Ectodermal cell (in vitro differentiated cells): Measurements from ENCODE around the gene SH3TC1.

Experiments
- H3K27ac ChIP-seq: 2 replicates; pipeline ENCODE4 v1.7.0; 2013; ENCODE audit warnings: mild to moderate bottlenecking, low read depth, low read length; ENCODE audit not compliant: insufficient read depth, poor library complexity, severe bottlenecking
- H3K27me3 ChIP-seq: 2 replicates; pipeline ENCODE4 v1.7.0; 2013; ENCODE audit warnings: mild to moderate bottlenecking, low read length; ENCODE audit not compliant: insufficient read depth, control insufficient read depth, poor library complexity, severe bottlenecking
- H3K36me3 ChIP-seq: one replicate; pipeline ENCODE4 v1.7.0; 2013; ENCODE audit warnings: low read length; ENCODE audit not compliant: control insufficient read depth, insufficient read depth
- H3K4me1 ChIP-seq: one replicate; pipeline ENCODE4 v1.7.0; 2013; ENCODE audit warnings: low read length; ENCODE audit not compliant: control insufficient read depth, insufficient read depth
- H3K4me3 ChIP-seq: 2 replicates; pipeline ENCODE4 v1.7.0; 2013; ENCODE audit warnings: low read depth, low read length, control low read depth; ENCODE audit not compliant: insufficient read depth
- H3K9me3 ChIP-seq: 2 replicates; pipeline ENCODE4 v1.7.0; 2013; ENCODE audit warnings: mild to moderate bottlenecking, low read length, moderate library complexity; ENCODE audit not compliant: control insufficient read depth
- WGBS, 2 experiments: methylation state at CpG; one replicate each; pipeline ENCODE4 v1.1.7; 2013; ENCODE audit warnings: missing lambda C conversion rate in 2 of 2; 5-methylcytosine and 5-hydroxymethylcytosine counted together

The SH3TC1 gene

DNA sequence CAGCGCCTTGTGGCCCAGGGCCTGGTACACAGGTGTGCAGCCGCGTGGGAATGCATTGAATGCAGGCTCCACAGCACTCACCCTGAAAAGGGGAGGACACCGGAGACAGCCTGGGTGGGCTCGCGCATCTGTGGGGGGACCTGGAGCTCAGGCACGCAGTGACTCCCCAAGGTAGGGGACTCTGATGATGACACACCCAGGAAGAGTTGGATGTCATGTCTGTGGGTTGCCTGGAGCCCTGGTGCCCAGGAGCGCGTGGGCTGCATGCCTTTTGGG is 37.8 kb downstream of the SH3TC1 start:
- Histone ChIP-seq H3K27ac (no peak overlapping the region), H3K36me3 (no peaks in the 10 kb centered on the region), H3K4me1 (no peaks in the 10 kb centered on the region), H3K4me3 (no peak overlapping the region), H3K9me3 (no peaks in the 10 kb centered on the region), H3K27me3 (no peaks in the 10 kb centered on the region)
- 92 to 94% methylated on average over 9 of the region's 9 CpGs for WGBS, 2 experiments

DNA sequence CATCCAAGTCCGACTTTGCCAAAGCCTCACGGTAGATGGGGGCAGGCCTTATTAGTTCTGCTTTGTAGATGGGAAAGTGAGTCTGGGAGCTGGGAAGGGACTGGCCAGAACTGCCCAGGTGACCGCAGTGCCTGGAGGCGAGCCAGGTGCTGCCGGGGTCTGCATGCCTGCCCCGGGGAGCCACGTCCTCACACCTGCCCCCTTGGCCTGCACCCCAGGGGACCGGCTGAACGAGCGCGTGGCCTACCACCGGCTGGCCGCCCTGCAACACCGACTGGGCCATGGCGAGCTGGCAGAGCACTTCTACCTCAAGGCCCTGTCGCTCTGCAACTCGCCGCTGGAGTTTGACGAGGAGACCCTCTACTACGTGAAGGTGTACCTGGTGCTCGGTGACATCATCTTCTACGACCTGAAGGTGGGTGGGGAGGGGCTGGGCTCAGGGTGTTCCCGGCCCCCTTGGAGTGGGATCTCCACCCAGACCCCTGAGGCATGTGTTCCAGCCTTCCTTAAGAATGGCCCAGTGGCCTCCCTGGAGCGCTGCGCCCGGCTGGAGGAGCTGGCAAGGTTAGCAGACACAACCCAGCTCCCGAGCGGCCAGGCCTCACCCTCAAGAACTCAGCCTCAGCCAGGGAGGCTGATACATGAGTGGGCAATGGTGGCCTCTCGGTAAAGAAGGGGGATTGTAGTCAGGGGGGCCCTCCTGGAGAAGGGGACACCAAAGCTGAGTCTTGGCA is 38.3 kb downstream of the SH3TC1 start:
- no peaks in the 10 kb centered on the region for H3K36me3 ChIP-seq
- no peaks in the 10 kb centered on the region for H3K9me3 ChIP-seq
- no peak overlapping the region for H3K27ac ChIP-seq
- no peaks in the 10 kb centered on the region for H3K4me1 ChIP-seq
- H3K4me3 ChIP-seq: no peak overlapping the region
- WGBS, 2 experiments: 93 to 94% methylated on average over 29 of the region's 29 CpGs
- H3K27me3 ChIP-seq: no peaks in the 10 kb centered on the region

DNA sequence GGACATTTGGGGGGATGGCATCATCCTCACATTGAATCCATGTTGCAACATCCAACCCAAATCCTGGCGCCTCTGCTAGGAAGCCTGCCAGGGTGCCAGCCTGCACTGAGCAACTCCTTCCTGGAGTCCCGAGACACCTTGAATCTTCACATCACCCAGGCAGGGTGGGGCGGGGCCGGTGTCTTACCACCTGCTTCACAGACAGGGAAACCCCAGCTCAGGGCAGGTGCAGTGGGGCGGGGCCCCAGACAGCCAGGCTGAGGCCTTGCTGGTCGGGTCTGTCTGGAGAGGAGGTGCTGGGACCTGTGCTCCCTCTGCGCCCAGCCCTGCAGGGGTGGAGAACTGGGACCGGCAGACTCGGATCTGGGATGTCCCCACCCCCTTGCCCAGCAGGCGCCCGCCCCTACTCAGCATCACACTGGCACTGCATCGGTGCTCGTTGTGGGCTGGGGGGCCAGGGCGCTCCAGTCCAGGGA is 39.0 kb downstream of the SH3TC1 start:
- WGBS, 2 experiments: 58 to 62% methylated on average over 14 of the region's 14 CpGs
- Histone ChIP-seq H3K9me3 (no peaks in the 10 kb centered on the region), H3K4me3 (no peak overlapping the region), H3K36me3 (no peaks in the 10 kb centered on the region), H3K27ac (no peak overlapping the region), H3K4me1 (no peaks in the 10 kb centered on the region), H3K27me3 (no peaks in the 10 kb centered on the region)

DNA sequence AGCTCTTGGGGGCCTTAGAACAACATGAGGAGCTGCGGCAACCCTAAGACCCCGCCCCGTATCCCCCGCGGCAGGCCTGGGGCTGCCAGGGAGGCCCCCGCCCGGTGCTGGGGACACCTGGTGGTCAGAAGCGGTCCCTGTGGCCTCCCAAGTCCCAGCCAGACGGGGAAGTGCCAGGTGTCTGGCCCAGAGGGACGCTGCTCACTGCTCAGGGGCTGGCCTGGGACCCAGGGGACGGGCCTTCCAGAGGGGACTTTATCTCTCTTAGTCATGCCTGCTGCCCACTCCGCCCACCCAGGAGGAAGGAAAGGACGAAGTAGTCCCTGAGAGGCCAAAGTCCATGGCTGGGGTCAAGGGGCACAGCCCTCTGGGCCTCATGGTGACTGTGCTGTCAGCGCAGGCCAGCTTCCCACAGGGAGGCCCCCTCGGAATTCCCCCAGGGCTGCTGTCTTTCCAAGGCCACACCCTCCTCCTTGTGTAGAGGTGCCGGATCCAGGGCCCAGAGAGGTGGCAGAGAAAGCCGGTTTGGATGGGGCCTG is 39.5 kb downstream of the SH3TC1 start:
- Histone ChIP-seq H3K9me3 (no peaks in the 10 kb centered on the region), H3K4me1 (no peaks in the 10 kb centered on the region), H3K27ac (no peak overlapping the region), H3K4me3 (no peak overlapping the region), H3K27me3 (no peaks in the 10 kb centered on the region), H3K36me3 (no peaks in the 10 kb centered on the region)
- 40 to 41% methylated on average over 17 of the region's 17 CpGs for WGBS, 2 experiments

DNA sequence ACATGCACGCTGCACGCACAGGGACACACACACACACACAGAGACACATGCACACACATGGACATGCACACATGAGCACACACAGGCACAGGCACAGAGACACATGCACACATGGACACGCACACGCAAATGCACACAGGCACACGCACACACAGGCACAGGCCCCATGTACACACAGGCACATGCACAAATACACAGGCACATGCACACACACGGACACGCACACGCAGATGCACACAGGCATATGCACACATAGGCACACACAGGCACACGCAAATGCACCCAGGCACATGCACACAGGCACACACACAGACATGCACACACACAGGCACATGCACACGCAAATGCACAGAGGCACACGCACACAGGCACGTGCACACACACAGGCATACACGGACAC is 40.1 kb downstream of the SH3TC1 start:
- H3K27me3 ChIP-seq: no peaks in the 10 kb centered on the region
- no peak overlapping the region for H3K27ac ChIP-seq
- no peak overlapping the region for H3K4me3 ChIP-seq
- WGBS, 2 experiments: 91% methylated on average over 13 of the region's 13 CpGs
- H3K9me3 ChIP-seq: no peaks in the 10 kb centered on the region
- H3K4me1 ChIP-seq: no peaks in the 10 kb centered on the region
- H3K36me3 ChIP-seq: no peaks in the 10 kb centered on the region

DNA sequence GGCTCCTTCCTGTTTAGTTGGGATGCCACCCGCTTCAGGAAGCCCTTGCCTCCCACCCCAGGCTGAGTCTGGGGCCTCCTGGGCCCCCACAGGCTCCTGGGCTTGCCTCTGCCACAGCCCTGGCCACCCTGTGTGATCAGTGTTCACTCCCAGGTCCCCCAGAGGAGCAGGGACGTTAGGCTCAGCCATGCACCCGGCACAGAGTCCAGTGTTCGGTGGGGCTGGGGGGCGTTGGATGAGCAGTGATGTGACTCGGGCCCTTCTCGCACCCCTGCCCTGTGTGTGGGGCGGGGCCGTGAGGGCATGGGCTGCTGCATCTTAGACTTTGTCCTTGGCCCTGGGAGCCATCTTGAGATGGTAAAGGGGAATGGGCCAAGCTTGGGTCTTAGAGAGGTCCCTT is 40.6 kb downstream of the SH3TC1 start:
- Histone ChIP-seq H3K36me3 (no peaks in the 10 kb centered on the region), H3K4me1 (no peaks in the 10 kb centered on the region), H3K27me3 (no peaks in the 10 kb centered on the region), H3K4me3 (no peak overlapping the region), H3K27ac (no peak overlapping the region), H3K9me3 (no peaks in the 10 kb centered on the region)
- WGBS, 2 experiments: 96% methylated on average over 9 of the region's 9 CpGs

DNA sequence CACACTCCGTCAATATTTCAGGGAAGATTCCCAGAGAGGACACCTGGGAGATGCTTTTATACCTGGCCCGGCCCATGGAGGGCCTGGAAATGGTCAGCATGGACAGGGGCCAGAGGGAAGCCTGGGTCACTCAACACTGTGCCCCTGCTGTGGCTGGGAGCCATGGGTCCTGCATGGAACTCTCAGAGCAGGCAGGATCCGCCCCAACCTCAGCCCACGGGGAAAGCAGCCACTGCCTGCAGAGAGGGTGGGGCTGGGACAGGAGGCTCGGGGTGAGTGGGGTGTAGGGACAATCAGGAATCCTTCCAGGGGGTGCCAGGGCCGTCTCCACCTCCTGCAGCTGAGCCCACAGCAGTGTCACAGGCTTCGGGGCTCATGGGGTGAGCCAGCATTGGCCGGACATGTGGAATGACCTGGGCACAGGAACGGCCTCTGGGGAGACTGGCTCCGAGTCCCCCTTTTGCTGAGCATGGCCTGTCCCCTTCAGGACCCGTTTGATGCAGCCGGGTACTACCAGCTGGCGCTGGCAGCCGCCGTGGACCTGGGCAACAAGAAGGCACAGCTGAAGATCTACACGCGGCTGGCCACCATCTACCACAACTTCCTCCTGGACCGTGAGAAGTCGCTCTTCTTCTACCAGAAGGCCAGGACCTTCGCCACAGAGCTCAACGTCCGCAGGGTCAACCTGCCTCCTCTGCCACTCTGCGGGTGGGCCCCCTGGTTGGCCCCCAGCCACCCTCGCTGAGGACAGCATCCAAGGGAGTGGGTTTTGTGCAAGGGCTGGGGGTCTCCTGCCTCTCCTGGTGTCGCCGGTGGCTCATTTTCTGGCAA is 41.3 kb downstream of the SH3TC1 start:
- Histone ChIP-seq H3K9me3 (no peaks in the 10 kb centered on the region), H3K4me3 (no peak overlapping the region)
- WGBS, 2 experiments: 91 to 92% methylated on average over 26 of the region's 26 CpGs

DNA sequence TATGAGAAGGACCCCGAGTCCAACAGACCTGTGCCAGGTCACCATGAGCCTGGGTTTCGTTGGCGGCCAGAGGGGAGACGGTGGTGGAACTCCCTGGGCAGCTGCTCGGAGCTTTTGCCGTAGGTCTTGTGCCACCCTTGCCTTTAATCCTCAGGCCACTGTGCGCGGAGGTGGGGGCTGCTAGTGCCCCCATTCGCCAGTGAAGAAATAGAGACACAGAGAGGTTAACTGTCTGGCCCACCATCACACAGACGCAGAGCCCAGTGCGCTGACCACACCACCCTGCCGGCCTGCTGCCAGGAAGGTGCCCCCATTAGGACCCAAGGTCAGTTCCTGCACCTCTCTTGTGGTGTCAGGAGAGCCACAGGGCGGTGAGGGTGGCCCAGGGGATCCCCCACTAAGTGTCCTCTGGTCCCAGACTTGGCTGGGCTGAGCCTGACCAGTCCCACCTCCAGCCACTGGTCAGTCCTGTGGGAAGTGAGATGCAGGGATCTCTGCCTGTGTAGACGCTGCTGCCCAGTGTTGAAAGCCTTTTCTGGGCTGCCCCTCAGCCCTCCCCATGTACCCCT is 42.2 kb downstream of the SH3TC1 start:
- H3K9me3 ChIP-seq: no peaks in the 10 kb centered on the region
- WGBS, 2 experiments: 92% methylated on average over 14 of the region's 14 CpGs

More for the DNA sequence above, 41.3 kb downstream of the SH3TC1 start:
- Histone ChIP-seq H3K4me1 (no peaks in the 10 kb centered on the region), H3K36me3 (no peaks in the 10 kb centered on the region), H3K27me3 (no peaks in the 10 kb centered on the region), H3K27ac (no peak overlapping the region)

DNA sequence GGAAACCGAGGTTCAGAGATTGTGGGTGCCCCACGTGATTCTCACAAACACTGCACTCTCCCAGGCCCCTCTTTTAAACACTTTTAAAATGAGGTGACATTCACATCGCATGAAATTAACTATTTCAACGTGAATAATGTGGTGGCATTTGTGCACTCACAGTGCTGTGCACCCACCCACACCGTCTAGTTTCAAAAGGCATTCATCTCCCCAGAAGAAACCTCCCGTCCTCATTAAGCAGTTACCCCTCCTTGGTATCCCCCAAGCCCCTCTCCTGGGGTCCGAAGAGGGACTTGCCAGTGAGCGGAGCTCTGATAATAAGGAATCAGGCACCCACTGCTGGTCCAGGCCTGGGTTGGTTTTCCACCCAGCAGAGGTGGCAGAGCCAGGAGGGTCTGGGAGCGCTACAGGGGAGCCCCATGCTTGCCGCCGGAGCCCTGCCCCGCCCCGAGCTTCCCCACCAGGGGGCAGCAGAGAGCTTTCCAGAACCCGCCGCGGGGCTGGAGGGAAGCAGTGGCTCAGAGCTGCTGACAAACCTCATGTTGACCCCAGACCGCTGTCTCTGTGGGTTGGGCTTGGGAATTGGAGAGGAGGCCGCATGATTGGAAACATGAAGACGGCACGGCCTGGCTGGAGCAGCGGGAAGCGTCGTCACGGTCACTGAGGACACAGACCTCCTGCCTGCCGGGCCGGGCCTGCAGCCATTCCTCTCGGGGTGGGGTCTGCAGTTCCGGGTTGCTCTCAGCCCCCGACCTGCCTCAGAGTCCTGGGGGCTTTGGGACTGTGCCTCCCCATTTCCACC is 43.0 kb downstream of the SH3TC1 start:
- Histone ChIP-seq H3K36me3 (no peaks in the 10 kb centered on the region), H3K4me1 (no peaks in the 10 kb centered on the region), H3K9me3 (no peaks in the 10 kb centered on the region), H3K4me3 (no peak overlapping the region), H3K27me3 (no peaks in the 10 kb centered on the region), H3K27ac (no peak overlapping the region)
- WGBS, 2 experiments: 26 to 27% methylated on average over 29 of the region's 29 CpGs

More for the DNA sequence above, 42.2 kb downstream of the SH3TC1 start:
- no peak overlapping the region for H3K4me3 ChIP-seq
- no peaks in the 10 kb centered on the region for H3K4me1 ChIP-seq
- no peaks in the 10 kb centered on the region for H3K27me3 ChIP-seq
- no peaks in the 10 kb centered on the region for H3K36me3 ChIP-seq
- no peak overlapping the region for H3K27ac ChIP-seq
